Ascending aorta (tissue), 2 donors: ENCODE measurements around the gene MAPT. TPM values are rescaled to one million over a fixed set of nuclear protein-coding genes. Genes with fewer than 3 reads are reported as not detected.
"Not testable (repeated sequence)": the region's sequence is repeated elsewhere in the genome, so short reads cannot be mapped to it uniquely, and the experiment has no call there.

Source experiments
- DNase-seq, 2 donors: peaks; one replicate each; pipeline ENCODE4 v3.0.0-alpha.2; 2019; ENCODE audit warnings: low spot score in 2 of 2
- H3K27ac ChIP-seq, 2 donors: fragments of 200-600 bp; sonication (generic); one replicate each; pipeline ENCODE4 v1.5.1; 2016 to 2017; ENCODE audit warnings: mild to moderate bottlenecking in 1 of 2
- H3K27me3 ChIP-seq: fragments of 200-600 bp; sonication (generic); one replicate; pipeline ENCODE4 v1.5.1; 2017
- H3K36me3 ChIP-seq, 2 donors: fragments of 200-600 bp; sonication (generic); one replicate each; pipeline ENCODE4 v1.5.1; 2016
- H3K4me1 ChIP-seq, 2 donors: fragments of 200-600 bp; sonication (generic); one replicate each; pipeline ENCODE4 v1.5.1; 2016 to 2017; ENCODE audit warnings: mild to moderate bottlenecking in 1 of 2
- H3K4me3 ChIP-seq, 2 donors: fragments of 200-600 bp; sonication (generic); one replicate each; pipeline ENCODE4 v1.5.1; 2016 to 2017; ENCODE audit warnings: mild to moderate bottlenecking in 1 of 2
- H3K9me3 ChIP-seq, 2 donors: fragments of 200-600 bp; sonication (generic); one replicate each; pipeline ENCODE4 v1.5.1; 2016
- CTCF ChIP-seq, 3 experiments: fragments of 200-600 bp in 2 of 3; fragments of 450-650 bp in 1 of 3; sonication (generic) in 2 of 3; IDR thresholded peaks; one replicate each; pipeline ENCODE4 v1.5.1; 2016 to 2019; ENCODE audit warnings: antibody characterized with exemption in 3 of 3, mild to moderate bottlenecking in 1 of 3, moderate library complexity in 1 of 3
- intact Hi-C: fragments of 100-400 bp; cut with DNase I; formaldehyde crosslinking; loops from one replicate; pipeline ENCODE4 v1.15.1; 2023
- total RNA-seq: library from RNA; depleted of rRNA; stranded (reverse); fragments of >200 nt; gene quantifications from one replicate; pipeline ENCODE4 v1.1.0, GENCODE V29; 2016

Gene MAPT
- total RNA-seq, 1 donor from 2014 or later: 0.32 TPM

- TF ChIP-seq CTCF (IDR thresholded peaks at IDR 0.05): no peak
- Histone ChIP-seq H3K27ac (no peak overlapping the region), H3K9me3 (no peaks in the 10 kb centered on the region), H3K4me3 (no peak overlapping the region), H3K27me3 (no peaks in the 10 kb centered on the region), H3K4me1 (no peaks in the 10 kb centered on the region), H3K36me3 (no peaks in the 10 kb centered on the region)
- DNase-seq: no peak
- intact Hi-C loops: no loop called here
Measured at GRCh38 chr17:46013502-46014165, 119.3 kb downstream of the MAPT start.

GRCh38 chr17:46019408-46019925, 125.1 kb downstream of the MAPT start:
- H3K27me3 ChIP-seq, DNase-seq, H3K27ac ChIP-seq, H3K9me3 ChIP-seq, intact Hi-C loops, H3K36me3 ChIP-seq, H3K4me1 ChIP-seq, H3K4me3 ChIP-seq: not testable (repeated sequence)

GRCh38 chr17:46020023-46020761, 125.8 kb downstream of the MAPT start:
- Histone ChIP-seq H3K27ac (no peak overlapping the region), H3K9me3 (no peaks in the 10 kb centered on the region), H3K4me1 (no peaks in the 10 kb centered on the region), H3K27me3 (no peaks in the 10 kb centered on the region), H3K4me3 (no peak overlapping the region), H3K36me3 (peaks cover 0 to 11% of the 10 kb centered on the region in 2 donors)
- TF ChIP-seq CTCF (IDR thresholded peaks at IDR 0.05): no peak
- intact Hi-C loops: no loop called here
- no peak for DNase-seq

- no peak for TF ChIP-seq CTCF (IDR thresholded peaks at IDR 0.05)
- no peak overlapping the region for H3K4me3 ChIP-seq
- peaks cover 0 to 14% of the 10 kb centered on the region in 2 donors for H3K36me3 ChIP-seq
- intact Hi-C loops: no loop called here
- H3K27me3 ChIP-seq: no peaks in the 10 kb centered on the region
- DNase-seq: no peak
- no peaks in the 10 kb centered on the region for H3K9me3 ChIP-seq
- no peak overlapping the region for H3K27ac ChIP-seq
- H3K4me1 ChIP-seq: no peaks in the 10 kb centered on the region
Measured at GRCh38 chr17:46020998-46021397, 126.6 kb downstream of the MAPT start.

- intact Hi-C loops, DNase-seq, H3K9me3 ChIP-seq, H3K4me3 ChIP-seq, H3K4me1 ChIP-seq, H3K27ac ChIP-seq, H3K27me3 ChIP-seq: not testable (repeated sequence)
- peaks cover 0 to 18% of the 10 kb centered on the region in 2 donors for H3K36me3 ChIP-seq
Measured at GRCh38 chr17:46023366-46023765, 129.0 kb downstream of the MAPT start.

- Histone ChIP-seq H3K27ac (no peak overlapping the region), H3K4me3 (no peak overlapping the region), H3K36me3 (peaks cover 0 to 18% of the 10 kb centered on the region in 2 donors), H3K27me3 (no peaks in the 10 kb centered on the region), H3K9me3 (no peaks in the 10 kb centered on the region), H3K4me1 (no peaks in the 10 kb centered on the region)
- no peak for DNase-seq
- intact Hi-C loops: no loop called here
- no peak for TF ChIP-seq CTCF (IDR thresholded peaks at IDR 0.05)
Measured at GRCh38 chr17:46023783-46024388, 129.5 kb downstream of the MAPT start.
